HUES6 (cell line): ENCODE data around the gene CCT7.
A peak's percentile ranks its signal among the peaks of the same experiment; 100 is the strongest.

ENCODE experiments used
- H3K27ac ChIP-seq: 2 replicates; pipeline ENCODE4 v1.7.0; 2013; ENCODE audit warnings: low read depth, mild to moderate bottlenecking, low read length, inconsistent platforms
- H3K27me3 ChIP-seq: 2 replicates; pipeline ENCODE4 v1.6.1; 2013; ENCODE audit warnings: low read length; ENCODE audit not compliant: control insufficient read depth, insufficient read depth
- H3K36me3 ChIP-seq: 2 replicates; pipeline ENCODE4 v1.6.1; 2013; ENCODE audit warnings: low read length; ENCODE audit not compliant: control insufficient read depth, insufficient read depth
- H3K4me1 ChIP-seq: 2 replicates; pipeline ENCODE4 v1.6.1; 2013; ENCODE audit warnings: low read length; ENCODE audit not compliant: control insufficient read depth, insufficient read depth
- H3K4me3 ChIP-seq: 2 replicates; pipeline ENCODE4 v1.5.1; 2013; ENCODE audit warnings: low read depth, low read length
- H3K9ac ChIP-seq: one replicate; pipeline ENCODE4 v1.6.1; 2013; ENCODE audit warnings: mild to moderate bottlenecking, low read length
- H3K9me3 ChIP-seq: 2 replicates; pipeline ENCODE4 v1.6.1; 2013; ENCODE audit warnings: low read depth, low read length; ENCODE audit not compliant: control insufficient read depth, insufficient read depth

Gene CCT7

DNA sequence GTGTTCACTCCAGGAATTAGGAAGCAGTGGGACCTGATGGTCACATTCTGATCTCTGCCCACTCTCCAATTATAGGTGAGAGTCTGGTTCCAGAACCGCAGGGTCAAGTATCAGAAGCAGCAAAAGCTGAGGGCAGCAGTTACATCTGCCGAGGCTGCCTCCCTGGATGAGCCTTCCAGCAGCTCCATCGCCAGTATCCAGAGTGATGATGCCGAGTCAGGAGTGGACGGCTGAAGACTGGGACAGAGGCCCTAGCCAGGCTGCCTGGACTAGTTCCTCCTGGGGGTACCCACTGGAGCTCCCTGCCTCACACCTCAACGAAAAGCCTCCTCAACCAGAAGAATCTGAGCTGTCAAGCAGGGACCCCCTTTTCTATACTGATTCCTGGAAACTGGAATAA is 23.4 kb upstream of the CCT7 start:
- H3K27me3 ChIP-seq: peaks cover 27% of the 10 kb centered on the region; the same call in 1 of the 2 replicates
- peaks cover 17% of the 10 kb centered on the region for H3K4me1 ChIP-seq
- no peak overlapping the region for H3K9ac ChIP-seq
- no peak overlapping the region for H3K27ac ChIP-seq
- no peak overlapping the region for H3K4me3 ChIP-seq
- no peaks in the 10 kb centered on the region for H3K9me3 ChIP-seq
- H3K36me3 ChIP-seq: no peaks in the 10 kb centered on the region

DNA sequence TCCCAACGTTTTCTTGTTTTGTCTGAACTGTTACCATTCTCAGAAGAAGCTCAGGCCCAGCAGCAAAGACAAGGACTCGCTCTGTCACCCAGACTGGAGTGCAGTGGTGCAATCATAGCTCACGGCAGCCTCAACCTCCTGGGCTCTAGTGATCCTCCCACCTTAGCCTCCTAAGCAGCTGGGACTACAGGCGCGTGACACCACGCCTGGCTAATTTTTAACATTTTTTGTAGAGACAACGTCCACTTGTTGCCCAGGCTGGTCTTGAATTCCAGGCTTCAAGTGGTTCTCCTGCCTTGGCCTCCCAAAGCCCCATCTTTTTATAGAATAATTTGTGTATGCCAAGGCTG is 22.0 kb upstream of the CCT7 start:
- Histone ChIP-seq H3K27ac (no peak overlapping the region), H3K27me3 (peaks cover 19% of the 10 kb centered on the region; the same call in 1 of the 2 replicates), H3K4me1 (peaks cover 17% of the 10 kb centered on the region), H3K9me3 (no peaks in the 10 kb centered on the region), H3K4me3 (no peak overlapping the region), H3K9ac (no peak overlapping the region), H3K36me3 (no peaks in the 10 kb centered on the region)

DNA sequence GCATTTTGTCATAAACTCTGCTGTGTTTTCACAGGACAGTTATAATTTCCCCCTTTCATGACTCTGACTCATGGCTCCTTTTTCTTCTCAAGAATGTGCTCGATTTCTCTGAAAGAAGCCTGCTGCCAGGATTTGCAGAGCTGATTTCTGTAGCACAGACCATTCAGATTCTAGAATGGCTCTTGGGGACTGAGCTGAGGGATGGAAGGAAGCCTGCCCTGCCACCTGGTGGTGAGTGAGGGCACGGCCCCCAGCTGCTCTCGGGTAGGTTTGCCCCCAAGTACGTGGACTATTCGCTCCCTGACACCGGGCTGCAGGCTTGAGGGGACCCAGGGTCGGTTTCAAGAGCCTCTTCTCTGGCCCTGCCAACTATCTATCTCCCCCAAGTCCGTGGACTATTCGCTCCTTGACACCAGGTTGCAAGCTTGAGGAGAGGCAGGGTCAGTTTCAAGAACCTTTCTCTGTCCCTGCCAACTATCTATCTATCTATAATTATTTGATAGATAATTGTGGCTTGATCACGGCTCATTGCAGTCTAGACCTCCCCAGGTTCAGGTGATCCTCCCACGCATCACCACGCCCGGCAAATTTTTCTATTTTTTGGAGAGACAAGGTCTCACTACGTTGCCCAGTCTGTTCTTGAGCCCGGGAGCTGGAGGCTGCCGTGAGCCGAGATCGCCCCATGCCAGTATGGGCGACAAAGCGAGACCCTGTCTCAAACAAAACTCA is 21.5 kb upstream of the CCT7 start:
- no peak overlapping the region for H3K9ac ChIP-seq

DNA sequence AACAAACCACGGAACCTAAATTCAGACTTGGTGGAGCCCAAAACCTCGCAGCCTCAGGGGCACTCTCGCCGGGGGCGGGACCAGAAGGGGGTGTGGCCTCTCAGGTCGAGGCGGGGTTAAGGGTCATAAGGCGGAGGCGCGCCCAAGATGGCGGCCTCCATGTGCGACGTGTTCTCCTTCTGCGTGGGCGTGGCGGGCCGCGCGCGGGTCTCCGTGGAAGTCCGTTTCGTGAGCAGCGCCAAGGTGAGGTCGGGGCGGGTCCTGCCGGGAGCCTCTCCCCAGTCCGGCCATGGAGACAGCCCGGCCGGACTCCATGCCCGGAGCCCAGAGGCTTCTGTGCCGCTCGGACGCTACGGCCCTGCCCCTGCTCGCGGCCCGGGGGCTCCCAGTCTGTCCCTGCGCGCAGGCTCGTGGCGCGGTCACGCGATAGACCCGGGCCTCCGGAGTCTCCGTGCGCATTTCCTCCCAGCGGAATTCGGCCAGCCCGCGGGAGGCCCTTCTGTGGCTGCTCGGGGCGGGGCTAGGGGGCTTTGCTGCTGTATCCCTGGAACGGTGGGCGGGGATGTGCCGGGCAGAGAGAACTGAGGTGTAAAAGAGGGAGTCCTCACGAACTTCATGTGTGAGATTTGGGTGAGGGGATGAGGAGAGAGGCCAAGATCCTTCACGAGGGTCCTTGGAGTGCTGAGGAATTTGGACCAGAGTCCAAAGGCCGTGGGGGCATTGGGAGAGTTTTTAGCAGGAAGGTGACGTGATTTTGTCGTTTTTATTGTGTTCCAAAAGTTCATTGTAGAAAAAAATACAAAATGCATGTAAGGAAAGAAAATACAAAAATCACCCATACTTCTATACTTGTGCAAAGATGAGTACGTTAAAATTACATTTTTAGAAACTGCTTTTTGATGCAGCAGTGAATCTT is 19.7 kb upstream of the CCT7 start, which contains the start of gene SMYD5:
Gene SMYD5 (plus strand): TSS at position 126 of the 916 bp plus-strand sequence. CDS start 22 bp downstream, at position 148.
- peaks cover 17% of the 10 kb centered on the region for H3K4me1 ChIP-seq
- no peaks in the 10 kb centered on the region for H3K9me3 ChIP-seq
- peak within 1 kb of the TSS; percentile 93 for H3K4me3 ChIP-seq
- peaks cover 6% of the 10 kb centered on the region; the same call in 1 of the 2 replicates for H3K27me3 ChIP-seq
- H3K9ac ChIP-seq: peak within 1 kb of the TSS; percentile 94
- peak within 1 kb of the TSS; percentile 91 for H3K27ac ChIP-seq
- H3K36me3 ChIP-seq: peaks cover 6% of the 10 kb centered on the region; the same call in 1 of the 2 replicates

More for the DNA sequence above, 21.5 kb upstream of the CCT7 start:
- Histone ChIP-seq H3K27ac (no peak overlapping the region), H3K4me1 (peaks cover 17% of the 10 kb centered on the region), H3K36me3 (no peaks in the 10 kb centered on the region), H3K9me3 (no peaks in the 10 kb centered on the region), H3K27me3 (peaks cover 15% of the 10 kb centered on the region; the same call in 1 of the 2 replicates), H3K4me3 (no peak overlapping the region)

DNA sequence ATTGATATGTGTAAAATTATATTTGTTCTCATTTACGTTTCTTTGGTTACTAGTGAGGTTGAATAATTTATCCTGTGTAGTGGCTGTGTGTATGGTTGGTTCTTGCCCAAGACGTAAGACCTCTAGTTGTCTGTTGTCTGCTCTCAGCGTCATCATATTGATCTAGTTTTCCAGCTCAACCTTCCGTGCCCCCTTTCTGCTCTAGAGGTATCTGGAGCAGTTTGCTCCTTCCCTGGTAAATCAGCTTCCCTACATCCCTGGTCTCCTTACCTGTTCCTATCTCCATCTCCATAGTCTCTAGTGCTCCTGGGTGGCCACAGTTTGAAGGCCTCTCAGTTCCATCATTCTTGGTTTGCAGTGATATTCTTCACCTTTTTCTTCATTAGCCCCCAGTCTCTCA is 18.9 kb upstream of the CCT7 start:
- H3K4me1 ChIP-seq: peaks cover 17% of the 10 kb centered on the region
- H3K27ac ChIP-seq: no peak overlapping the region
- no peak overlapping the region for H3K9ac ChIP-seq
- H3K36me3 ChIP-seq: peaks cover 10% of the 10 kb centered on the region
- H3K27me3 ChIP-seq: no peaks in the 10 kb centered on the region; the same call in 1 of the 2 replicates
- H3K4me3 ChIP-seq: peak overlapping the region; percentile 93
- H3K9me3 ChIP-seq: no peaks in the 10 kb centered on the region

DNA sequence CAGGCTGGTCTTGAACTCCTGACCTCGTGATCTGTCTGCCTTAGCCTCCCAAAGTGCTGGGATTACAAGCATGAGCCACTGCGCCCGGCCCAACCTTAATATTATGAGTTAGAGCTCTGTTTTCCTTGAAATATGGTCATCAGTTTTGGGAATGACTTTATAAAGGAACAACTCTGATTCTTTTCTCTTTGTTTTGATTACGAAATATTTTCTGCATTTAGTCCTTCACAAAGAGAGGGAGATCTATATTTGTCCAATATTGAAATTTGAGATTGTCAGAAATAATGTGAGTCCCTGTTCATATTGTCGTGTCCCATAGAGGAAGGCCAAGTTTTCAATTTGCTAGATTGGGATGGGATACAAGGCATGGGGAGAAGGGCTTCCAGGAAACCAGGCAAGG is 16.9 kb upstream of the CCT7 start:
- Histone ChIP-seq H3K9ac (no peak overlapping the region), H3K9me3 (no peaks in the 10 kb centered on the region), H3K4me3 (no peak overlapping the region), H3K27ac (no peak overlapping the region), H3K27me3 (no peaks in the 10 kb centered on the region), H3K36me3 (peaks cover 29% of the 10 kb centered on the region), H3K4me1 (peaks cover 15% of the 10 kb centered on the region)

DNA sequence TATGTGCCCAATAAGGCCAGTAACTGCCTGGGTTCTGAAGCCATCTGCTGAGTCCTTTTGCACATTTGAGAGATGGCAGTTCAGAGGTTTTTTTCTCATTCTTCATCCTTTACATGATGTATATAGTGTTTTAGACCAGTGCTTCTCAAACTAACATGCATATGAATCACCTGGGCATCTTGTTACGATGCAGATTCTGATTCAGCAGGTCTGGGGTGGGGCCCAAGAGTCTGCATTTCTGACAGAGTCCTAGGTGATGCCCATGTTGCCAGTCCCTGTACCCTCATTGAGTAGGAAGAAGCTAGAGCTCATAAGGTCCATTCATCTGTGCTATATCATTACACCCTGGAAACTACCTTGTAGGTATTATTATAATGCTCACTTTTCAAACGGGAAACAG is 16.3 kb upstream of the CCT7 start:
- Histone ChIP-seq H3K27ac (no peak overlapping the region), H3K36me3 (peaks cover 36% of the 10 kb centered on the region), H3K9me3 (no peaks in the 10 kb centered on the region), H3K9ac (no peak overlapping the region), H3K4me1 (peaks cover 13% of the 10 kb centered on the region), H3K27me3 (no peaks in the 10 kb centered on the region), H3K4me3 (no peak overlapping the region)

DNA sequence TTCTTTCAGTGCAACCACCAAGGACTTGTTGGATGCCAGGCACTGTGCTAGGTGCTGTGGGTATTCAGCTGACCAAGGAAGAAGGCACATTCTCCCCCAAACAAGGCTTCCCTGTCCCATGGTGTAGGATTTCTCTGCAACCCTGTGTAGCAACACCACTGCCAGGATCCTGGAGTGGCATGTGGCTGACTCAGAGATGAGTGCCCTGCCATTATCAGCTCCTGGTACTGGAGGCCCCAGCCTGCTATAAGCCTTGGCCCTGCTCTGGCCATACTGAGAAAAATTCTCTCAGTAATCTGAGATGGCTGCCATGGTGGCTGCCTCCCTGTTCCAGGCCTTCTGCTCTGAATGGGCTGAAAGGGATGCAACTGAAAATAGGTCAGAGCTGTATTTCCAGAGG is 15.8 kb upstream of the CCT7 start:
- Histone ChIP-seq H3K27ac (no peak overlapping the region), H3K27me3 (no peaks in the 10 kb centered on the region), H3K4me3 (no peak overlapping the region), H3K9ac (no peak overlapping the region), H3K9me3 (no peaks in the 10 kb centered on the region), H3K4me1 (peaks cover 10% of the 10 kb centered on the region), H3K36me3 (peaks cover 40% of the 10 kb centered on the region)

DNA sequence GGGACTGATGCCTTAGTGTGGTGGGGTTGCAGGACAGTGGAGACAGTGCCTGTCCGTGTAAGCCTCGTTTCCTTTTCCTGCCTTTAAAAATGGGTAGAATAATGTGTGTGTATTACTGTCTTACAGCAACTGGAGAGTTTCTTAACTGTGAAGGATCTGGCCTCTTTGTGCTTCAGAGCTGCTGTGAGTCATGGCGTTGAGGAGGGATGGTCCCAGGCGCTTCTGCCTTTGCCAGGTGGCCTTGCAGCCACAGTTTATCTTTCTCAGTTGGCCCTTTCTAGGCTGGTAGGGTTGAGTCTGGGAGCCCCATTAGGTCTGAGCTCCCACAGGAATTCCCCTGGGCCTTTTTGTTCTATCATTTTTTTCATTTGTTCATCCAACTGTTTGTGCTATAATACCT is 10.3 kb upstream of the CCT7 start:
- Histone ChIP-seq H3K9ac (no peak overlapping the region), H3K4me1 (no peaks in the 10 kb centered on the region), H3K4me3 (no peak overlapping the region), H3K27ac (no peak overlapping the region), H3K27me3 (no peaks in the 10 kb centered on the region), H3K9me3 (no peaks in the 10 kb centered on the region), H3K36me3 (peaks cover 81% of the 10 kb centered on the region)

DNA sequence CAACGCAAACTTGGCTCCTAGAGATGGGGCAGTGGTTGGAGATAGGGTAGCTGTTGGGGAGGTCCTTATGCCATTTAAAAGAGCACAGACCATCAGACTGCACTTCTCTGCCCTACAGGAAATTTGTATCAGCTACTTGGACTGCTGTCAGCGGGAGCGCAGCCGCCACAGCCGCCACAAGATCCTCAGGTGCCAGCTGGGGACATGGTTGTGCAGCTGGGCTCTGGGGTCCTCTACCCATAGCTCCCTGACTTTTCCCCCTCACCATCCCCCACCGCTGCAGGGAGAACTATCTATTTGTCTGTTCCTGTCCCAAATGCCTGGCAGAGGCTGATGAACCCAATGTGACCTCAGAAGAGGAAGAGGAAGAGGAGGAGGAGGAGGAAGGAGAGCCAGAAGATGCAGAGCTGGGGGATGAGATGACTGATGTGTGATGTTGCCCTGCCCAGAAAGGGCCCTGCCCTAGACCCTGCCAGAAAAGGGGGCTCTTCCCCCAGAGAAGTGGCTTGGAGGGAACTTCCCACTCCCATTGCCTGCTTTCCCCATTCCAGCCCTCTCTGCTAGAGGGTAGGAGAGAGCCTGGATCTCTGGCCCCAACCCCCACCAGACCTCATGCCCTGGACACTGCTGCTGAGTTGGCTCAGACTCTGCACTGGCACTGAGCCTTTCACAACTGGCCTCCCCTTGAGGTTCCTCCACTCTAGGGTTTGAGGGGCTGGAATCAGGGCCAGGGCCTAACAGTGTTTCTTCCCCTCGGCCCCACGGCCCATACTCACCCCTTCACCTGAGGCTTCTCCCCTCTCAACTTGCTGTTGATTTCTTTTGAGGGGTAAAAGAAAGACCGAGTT is 8.4 kb upstream of the CCT7 start:
- H3K27me3 ChIP-seq: no peaks in the 10 kb centered on the region
- H3K27ac ChIP-seq: no peak overlapping the region
- H3K36me3 ChIP-seq: peaks cover 68% of the 10 kb centered on the region

More for the DNA sequence above, 8.4 kb upstream of the CCT7 start:
- Histone ChIP-seq H3K4me1 (no peaks in the 10 kb centered on the region), H3K9me3 (no peaks in the 10 kb centered on the region), H3K4me3 (no peak overlapping the region), H3K9ac (no peak overlapping the region)
